Astrocyte (in vitro differentiated cells and primary cell): Measurements from ENCODE around the gene PPP1R12C. TPM values are rescaled to one million over a fixed set of nuclear protein-coding genes. Genes with fewer than 3 reads are reported as not detected.

ENCODE experiments used
- DNase-seq: peaks from one replicate; pipeline ENCODE4 v3.0.0-alpha.2; 2010; ENCODE audit warnings: low read depth
- FAIRE-seq: peaks from 2 replicates; lab custom pipeline; 2011; peaks lifted over from hg19 to GRCh38; lab: Jason Lieb, UNC
- H2AFZ ChIP-seq: 2 replicates; pipeline ENCODE4 v1.6.0; 2012; ENCODE audit warnings: low read depth, low read length, inconsistent platforms
- H3K27ac ChIP-seq: 2 replicates; pipeline ENCODE4 v1.5.1; 2011; ENCODE audit warnings: low read depth, low read length, inconsistent platforms
- H3K27me3 ChIP-seq: 2 replicates; pipeline ENCODE4 v1.6.0; 2011; ENCODE audit warnings: low read length, inconsistent platforms; ENCODE audit not compliant: insufficient read depth
- H3K36me3 ChIP-seq: 2 replicates; pipeline ENCODE4 v1.5.1; 2011; ENCODE audit warnings: low read length, inconsistent platforms; ENCODE audit not compliant: insufficient read depth
- H3K4me1 ChIP-seq: 2 replicates; pipeline ENCODE4 v1.5.1; 2011; ENCODE audit warnings: low read length, inconsistent platforms; ENCODE audit not compliant: insufficient read depth
- H3K4me2 ChIP-seq: 2 replicates; pipeline ENCODE4 v1.6.0; 2012; ENCODE audit warnings: low read length, inconsistent platforms
- H3K4me3 ChIP-seq: 2 replicates; pipeline ENCODE4 v1.5.1; 2011; ENCODE audit warnings: low read depth, mild to moderate bottlenecking, low read length, inconsistent platforms; ENCODE audit not compliant: insufficient read depth
- H3K79me2 ChIP-seq: 2 replicates; pipeline ENCODE4 v1.6.0; 2012; ENCODE audit warnings: mild to moderate bottlenecking, low read length, inconsistent platforms; ENCODE audit not compliant: insufficient read depth
- H3K9ac ChIP-seq: 2 replicates; pipeline ENCODE4 v1.6.0; 2012; ENCODE audit warnings: mild to moderate bottlenecking, low read length, inconsistent platforms
- H3K9me3 ChIP-seq: 2 replicates; pipeline ENCODE4 v1.5.1; 2012; ENCODE audit warnings: low read depth, mild to moderate bottlenecking, low read length, inconsistent platforms; ENCODE audit not compliant: insufficient read depth
- H4K20me1 ChIP-seq: 2 replicates; pipeline ENCODE4 v1.6.0; 2012; ENCODE audit warnings: low read length, inconsistent platforms; ENCODE audit not compliant: insufficient read depth
- H3K27ac Mint-ChIP-seq: one replicate; pipeline ENCODE4 v1.8.0; 2021; ENCODE audit warnings: mild to moderate bottlenecking, mixed read lengths; ENCODE audit not compliant: unreplicated experiment
- H3K27me3 Mint-ChIP-seq: one replicate; pipeline ENCODE4 v1.8.0; 2021; ENCODE audit warnings: low read depth, mixed read lengths; ENCODE audit not compliant: unreplicated experiment
- H3K36me3 Mint-ChIP-seq: one replicate; pipeline ENCODE4 v1.8.0; 2021; ENCODE audit warnings: low read depth, mixed read lengths; ENCODE audit not compliant: unreplicated experiment
- H3K4me1 Mint-ChIP-seq: one replicate; pipeline ENCODE4 v1.8.0; 2021; ENCODE audit warnings: low read depth, mixed read lengths; ENCODE audit not compliant: unreplicated experiment
- H3K4me3 Mint-ChIP-seq: one replicate; pipeline ENCODE4 v1.8.0; 2021; ENCODE audit warnings: mild to moderate bottlenecking, moderate library complexity, mixed read lengths; ENCODE audit not compliant: unreplicated experiment
- H3K9me3 Mint-ChIP-seq: one replicate; pipeline ENCODE4 v1.8.0; 2021; ENCODE audit warnings: mild to moderate bottlenecking, mixed read lengths; ENCODE audit not compliant: unreplicated experiment
- CTCF ChIP-seq: IDR thresholded peaks from 2 replicates; pipeline ENCODE4 v1.5.1; 2011; ENCODE audit warnings: low read depth, mild to moderate bottlenecking, inconsistent platforms, low read length, moderate library complexity; ENCODE audit not compliant: insufficient read depth
- EZH2 ChIP-seq: IDR thresholded peaks from 2 replicates; pipeline ENCODE4 v1.6.1; 2012; ENCODE audit warnings: mild to moderate bottlenecking, low read length, inconsistent platforms; ENCODE audit not compliant: insufficient read depth
- total RNA-seq: library from RNA; stranded (reverse); gene quantifications from 2 replicates; pipeline ENCODE4 v1.2.1, GENCODE V29; 2021

The PPP1R12C gene
- total RNA-seq, 1 donor from 2014 or later = 86.2 TPM

- Histone ChIP-seq H4K20me1 (peaks cover 61% of the 10 kb centered on the region), H3K9ac (peak overlapping the region; percentile 99), H3K36me3 (no peaks in the 10 kb centered on the region), H3K27me3 (no peaks in the 10 kb centered on the region), H3K79me2 (peaks cover 61% of the 10 kb centered on the region), H3K4me2 (peak overlapping the region; percentile 100), H3K4me1 (peaks cover 40% of the 10 kb centered on the region), H3K4me3 (peak overlapping the region; percentile 86), H3K27ac (peak overlapping the region; percentile 83), H2AFZ (no peak overlapping the region), H3K9me3 (no peaks in the 10 kb centered on the region)
- TF ChIP-seq EZH2 = no peak
- TF ChIP-seq CTCF = no peak
- FAIRE-seq (no peak), DNase-seq (peak; percentile 40)
- peaks cover 2% of the 10 kb centered on the region for H3K27me3 Mint-ChIP-seq
- H3K9me3 Mint-ChIP-seq = no peaks in the 10 kb centered on the region
- H3K36me3 Mint-ChIP-seq = no peaks in the 10 kb centered on the region
- H3K4me1 Mint-ChIP-seq = peaks cover 16% of the 10 kb centered on the region
- peak overlapping the region; percentile 97 for H3K27ac Mint-ChIP-seq
- H3K4me3 Mint-ChIP-seq = peak overlapping the region; percentile 98
These were observed 1.9 kb downstream of the PPP1R12C start for GRCh38 chr19:55115446-55116065.

GRCh38 chr19:55114566-55115145, 2.8 kb downstream of the PPP1R12C start:
- H3K27me3 Mint-ChIP-seq = no peaks in the 10 kb centered on the region
- peak overlapping the region; percentile 100 for H3K4me2 ChIP-seq
- no peak for FAIRE-seq

More at GRCh38 chr19:55114566-55115145, 2.8 kb downstream of the PPP1R12C start:
- H3K4me3 Mint-ChIP-seq = peak overlapping the region; percentile 73
- Histone ChIP-seq H3K36me3 (no peaks in the 10 kb centered on the region), H2AFZ (no peak overlapping the region), H4K20me1 (peaks cover 70% of the 10 kb centered on the region), H3K4me3 (no peak overlapping the region), H3K9ac (peak overlapping the region; percentile 81), H3K27me3 (no peaks in the 10 kb centered on the region), H3K27ac (peak overlapping the region; percentile 64), H3K9me3 (no peaks in the 10 kb centered on the region), H3K4me1 (peaks cover 40% of the 10 kb centered on the region), H3K79me2 (peaks cover 70% of the 10 kb centered on the region)
- no peaks in the 10 kb centered on the region for H3K9me3 Mint-ChIP-seq
- no peak for TF ChIP-seq CTCF
- no peak for TF ChIP-seq EZH2
- no peaks in the 10 kb centered on the region for H3K36me3 Mint-ChIP-seq
- DNase-seq = no peak
- no peak overlapping the region for H3K27ac Mint-ChIP-seq
- peaks cover 16% of the 10 kb centered on the region for H3K4me1 Mint-ChIP-seq
